NCI-H748 treated with DMSO at 0.1 percent for 48 hours (cell line): Measurements from ENCODE around the gene UGT1A6.
"Not testable (repeated sequence)": the region's sequence is repeated elsewhere in the genome, so short reads cannot be mapped to it uniquely, and the experiment has no call there.

Experiments
- DNase-seq: peaks from one replicate; lab custom pipeline; 2025; lab: John Stamatoyannopoulos, UW

Gene UGT1A6

GRCh38 chr2:233728723-233729301 is 36.1 kb downstream of the UGT1A6 start, which contains the start of gene UGT1A3:
Gene UGT1A3 (plus strand): TSS chr2:233729042. CDS start chr2:233729127, 85 bp downstream.
- no peak for DNase-seq

GRCh38 chr2:233736868-233737653 is 44.4 kb downstream of the UGT1A6 start:
- DNase-seq: not testable (repeated sequence)

GRCh38 chr2:233740870-233741269 is 48.2 kb downstream of the UGT1A6 start:
- DNase-seq: no peak

GRCh38 chr2:233743464-233744259 is 51.0 kb downstream of the UGT1A6 start:
- no peak for DNase-seq

- DNase-seq: no peak
Observed at GRCh38 chr2:233745073-233745755, 52.5 kb downstream of the UGT1A6 start.

GRCh38 chr2:233745838-233746237 is 53.1 kb downstream of the UGT1A6 start:
- not testable (repeated sequence) for DNase-seq

- no peak for DNase-seq
Observed at GRCh38 chr2:233746475-233747282, 54.0 kb downstream of the UGT1A6 start.

- no peak for DNase-seq
Observed at GRCh38 chr2:233747283-233747544, 54.5 kb downstream of the UGT1A6 start.

- not testable (repeated sequence) for DNase-seq
Observed at GRCh38 chr2:233750689-233751088, 58.0 kb downstream of the UGT1A6 start.

- not testable (repeated sequence) for DNase-seq
Observed at GRCh38 chr2:233751212-233752009, 58.7 kb downstream of the UGT1A6 start.

- no peak for DNase-seq
Observed at GRCh38 chr2:233754872-233755611, 62.4 kb downstream of the UGT1A6 start.

GRCh38 chr2:233756429-233757081 is 63.9 kb downstream of the UGT1A6 start:
- DNase-seq: no peak

GRCh38 chr2:233758141-233758540 is 65.5 kb downstream of the UGT1A6 start:
- no peak for DNase-seq

GRCh38 chr2:233758849-233759248 is 66.2 kb downstream of the UGT1A6 start:
- DNase-seq: no peak

- no peak for DNase-seq
Observed at GRCh38 chr2:233760043-233760442, 67.4 kb downstream of the UGT1A6 start, which contains the start of gene UGT1A1. Gene UGT1A1 (plus strand): TSS chr2:233760270. CDS start chr2:233760288, 18 bp downstream.

GRCh38 chr2:233761040-233761769 is 68.5 kb downstream of the UGT1A6 start:
- no peak for DNase-seq

- DNase-seq: no peak
Observed at GRCh38 chr2:233764264-233764663, 71.6 kb downstream of the UGT1A6 start.

- DNase-seq: no peak
Observed at GRCh38 chr2:233764761-233765160, 72.1 kb downstream of the UGT1A6 start.

GRCh38 chr2:233766416-233766815 is 73.7 kb downstream of the UGT1A6 start:
- no peak for DNase-seq
